ENCODE measurements around the gene TERB1.

The TERB1 gene

GRCh38 chr16:66847533-66848067 is 46.2 kb upstream of the TERB1 start:
- in situ Hi-C loops (cut with MboI; ENCODE audit: low pct_unique_long_range_greater_than_20kb, low sequenced_read_pairs, unreplicated experiment) = no loop called here
- TF ChIP-seq, protein P1, sequence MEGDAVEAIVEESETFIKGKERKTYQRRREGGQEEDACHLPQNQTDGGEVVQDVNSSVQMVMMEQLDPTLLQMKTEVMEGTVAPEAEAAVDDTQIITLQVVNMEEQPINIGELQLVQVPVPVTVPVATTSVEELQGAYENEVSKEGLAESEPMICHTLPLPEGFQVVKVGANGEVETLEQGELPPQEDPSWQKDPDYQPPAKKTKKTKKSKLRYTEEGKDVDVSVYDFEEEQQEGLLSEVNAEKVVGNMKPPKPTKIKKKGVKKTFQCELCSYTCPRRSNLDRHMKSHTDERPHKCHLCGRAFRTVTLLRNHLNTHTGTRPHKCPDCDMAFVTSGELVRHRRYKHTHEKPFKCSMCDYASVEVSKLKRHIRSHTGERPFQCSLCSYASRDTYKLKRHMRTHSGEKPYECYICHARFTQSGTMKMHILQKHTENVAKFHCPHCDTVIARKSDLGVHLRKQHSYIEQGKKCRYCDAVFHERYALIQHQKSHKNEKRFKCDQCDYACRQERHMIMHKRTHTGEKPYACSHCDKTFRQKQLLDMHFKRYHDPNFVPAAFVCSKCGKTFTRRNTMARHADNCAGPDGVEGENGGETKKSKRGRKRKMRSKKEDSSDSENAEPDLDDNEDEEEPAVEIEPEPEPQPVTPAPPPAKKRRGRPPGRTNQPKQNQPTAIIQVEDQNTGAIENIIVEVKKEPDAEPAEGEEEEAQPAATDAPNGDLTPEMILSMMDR (IDR thresholded peaks at IDR 0.05; ENCODE audit: extremely low read depth, insufficient read depth, missing control alignments) = no peak

GRCh38 chr16:66846831-66847230 is 45.4 kb upstream of the TERB1 start:
- no peak for DNase-seq (ENCODE audit: low spot score)
- TF ChIP-seq, protein P1 (IDR thresholded peaks at IDR 0.05; ENCODE audit: extremely low read depth, insufficient read depth, missing control alignments) = no peak
- in situ Hi-C loops (cut with MboI; ENCODE audit: low pct_unique_long_range_greater_than_20kb, low sequenced_read_pairs, unreplicated experiment) = no loop called here

More at GRCh38 chr16:66847533-66848067, 46.2 kb upstream of the TERB1 start:
- no peak for DNase-seq (ENCODE audit: low spot score)

DNA sequence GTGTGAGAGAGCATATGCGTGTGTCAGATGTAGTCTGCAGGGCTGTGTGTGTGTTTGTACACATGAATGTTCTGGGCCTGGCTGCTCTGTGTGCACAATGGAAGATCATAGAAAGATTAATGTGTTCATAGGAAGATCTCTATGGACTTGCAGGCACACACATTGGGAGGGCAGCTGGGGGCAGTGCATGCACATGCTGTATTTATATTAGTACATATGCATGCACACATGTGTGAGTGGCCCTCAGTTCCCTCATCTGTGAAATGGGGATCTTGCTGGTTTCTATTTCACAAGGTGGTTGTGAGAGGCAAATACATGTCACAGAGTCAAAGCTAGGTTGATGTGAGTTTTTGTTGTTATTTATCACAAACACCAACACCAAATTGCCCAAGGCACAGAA is 44.9 kb upstream of the TERB1 start:
- in situ Hi-C loops (cut with MboI; ENCODE audit: low pct_unique_long_range_greater_than_20kb, low sequenced_read_pairs, unreplicated experiment) = no loop called here
- DNase-seq (ENCODE audit: low spot score) = no peak
- TF ChIP-seq, protein P1 (IDR thresholded peaks at IDR 0.05; ENCODE audit: extremely low read depth, insufficient read depth, missing control alignments) = no peak

GRCh38 chr16:66845791-66846221 is 44.4 kb upstream of the TERB1 start:
- in situ Hi-C loops (cut with MboI; ENCODE audit: low pct_unique_long_range_greater_than_20kb, low sequenced_read_pairs, unreplicated experiment) = no loop called here
- DNase-seq (ENCODE audit: low spot score) = no peak
- TF ChIP-seq, protein P1 (IDR thresholded peaks at IDR 0.05; ENCODE audit: extremely low read depth, insufficient read depth, missing control alignments) = no peak

GRCh38 chr16:66845080-66845410 is 43.7 kb upstream of the TERB1 start:
- DNase-seq (ENCODE audit: low spot score) = no peak
- in situ Hi-C loops (cut with MboI; ENCODE audit: low pct_unique_long_range_greater_than_20kb, low sequenced_read_pairs, unreplicated experiment) = no loop called here
- TF ChIP-seq, protein P1 (IDR thresholded peaks at IDR 0.05; ENCODE audit: extremely low read depth, insufficient read depth, missing control alignments) = no peak

DNA sequence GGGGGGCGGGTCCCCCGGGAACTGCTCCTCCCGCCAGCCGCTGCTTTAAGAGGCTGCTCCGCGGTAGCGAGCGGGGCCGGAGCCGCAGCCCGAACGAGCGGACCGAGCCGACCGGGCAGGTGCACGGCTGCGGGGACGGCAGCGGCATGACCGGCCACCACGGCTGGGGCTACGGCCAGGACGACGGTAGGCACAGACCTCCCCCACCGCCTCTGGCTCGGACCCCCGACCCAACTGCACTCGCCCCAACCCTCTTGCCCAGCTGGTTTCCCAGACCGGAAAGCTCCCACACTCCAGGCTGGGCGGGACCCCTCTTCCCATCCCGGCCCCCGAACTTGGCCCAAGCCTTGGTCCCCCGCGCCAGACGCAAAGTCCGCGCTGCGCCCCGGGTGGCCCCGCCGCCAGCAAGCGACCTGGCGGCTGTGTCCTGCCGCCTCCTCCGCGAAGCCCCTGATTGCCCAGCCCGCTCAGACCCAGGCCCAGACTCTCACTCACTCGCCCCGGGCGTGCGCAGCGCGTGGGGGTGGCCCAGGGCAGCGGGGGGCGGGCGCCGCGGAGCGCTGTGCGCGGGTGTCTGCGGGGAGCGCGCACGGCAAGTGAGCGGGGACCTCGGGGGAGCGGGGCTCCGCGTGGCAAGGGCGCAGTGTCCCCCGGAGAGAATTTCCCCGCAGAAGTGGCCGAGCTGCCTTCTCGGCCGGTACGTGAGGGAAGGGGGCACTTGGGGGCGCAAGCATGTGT is 43.1 kb upstream of the TERB1 start, which contains the start of gene CA7:
Gene CA7 (plus strand): TSS at position 73 of the 738 bp plus-strand sequence. CDS start 74 bp downstream, at position 147.
- in situ Hi-C loops (cut with MboI; ENCODE audit: low pct_unique_long_range_greater_than_20kb, low sequenced_read_pairs, unreplicated experiment) = no loop called here
- DNase-seq (ENCODE audit: low spot score) = no peak
- TF ChIP-seq, protein P1 (IDR thresholded peaks at IDR 0.05; ENCODE audit: extremely low read depth, insufficient read depth, missing control alignments) = no peak

All from GM13977 (cell line).